Aorta (tissue), 5 donors: ENCODE data around the gene MEIS2. TPM values are rescaled to one million over a fixed set of nuclear protein-coding genes. Genes with fewer than 3 reads are reported as not detected.

ENCODE experiments used
- ATAC-seq: fragments of 200-7000 bp; cut with Tn5 transposase; one replicate; pipeline ENCODE4 v1.9.1; 2022; ENCODE audit warnings: moderate library complexity; ENCODE audit not compliant: low FRiP score
- DNase-seq, 2 donors: peaks; one replicate each; pipeline ENCODE4 v3.0.0-alpha.2; 2020
- H3K27ac ChIP-seq, 2 donors: one replicate each; pipeline ENCODE4 v1.5.1; 2013; ENCODE audit warnings: low read length in 2 of 2, mild to moderate bottlenecking in 2 of 2, moderate library complexity in 2 of 2, control low read depth in 1 of 2, inconsistent platforms in 1 of 2, low read depth in 1 of 2
- H3K27me3 ChIP-seq, 2 donors: one replicate each; pipeline ENCODE4 v1.6.1; 2013; ENCODE audit warnings: control low read depth in 1 of 2, low read length in 1 of 2, mild to moderate bottlenecking in 1 of 2, moderate library complexity in 1 of 2; ENCODE audit not compliant: insufficient read depth in 2 of 2, control insufficient read depth in 1 of 2
- H3K36me3 ChIP-seq, 2 donors: one replicate each; pipeline ENCODE4 v1.6.1; 2013; ENCODE audit warnings: control low read depth in 1 of 2, low read length in 1 of 2, mild to moderate bottlenecking in 1 of 2; ENCODE audit not compliant: insufficient read depth in 2 of 2, control insufficient read depth in 1 of 2
- H3K4me1 ChIP-seq, 2 donors: one replicate each; pipeline ENCODE4 v1.6.1; 2013; ENCODE audit warnings: low read length in 2 of 2, control low read depth in 1 of 2, mild to moderate bottlenecking in 1 of 2, moderate library complexity in 1 of 2; ENCODE audit not compliant: insufficient read depth in 2 of 2, control insufficient read depth in 1 of 2
- H3K4me3 ChIP-seq, 2 donors: one replicate each; pipeline ENCODE4 v1.5.1; 2013; ENCODE audit warnings: low read length in 2 of 2, control low read depth in 1 of 2, mild to moderate bottlenecking in 1 of 2
- H3K9me3 ChIP-seq: one replicate; pipeline ENCODE4 v1.6.1; 2013; ENCODE audit warnings: mild to moderate bottlenecking, low read length; ENCODE audit not compliant: control insufficient read depth
- WGBS, 2 donors: extraction: QIAGEN DNeasy Blood & Tissue Kit; methylation state at CpG; one replicate each; pipeline ENCODE4 v1.1.7; 2013; 5-methylcytosine and 5-hydroxymethylcytosine counted together
- intact Hi-C, 2 donors: fragments of 100-400 bp; cut with DNase I; formaldehyde crosslinking; loops; one replicate each; pipeline versions ENCODE4 v1.14.2 to v1.15.0; 2022
- polyA plus RNA-seq, 2 donors: library from polyadenylated mRNA; stranded (reverse); fragments of 200-250 nt; gene quantifications; one replicate each; pipeline ENCODE4 v1.2.3, GENCODE V29; 2013
- total RNA-seq, 2 donors: library from RNA; stranded (reverse); fragmentation: NEBNext Ultra II Directional; extraction: Animal tissue kit (Norgen Biotek cat#: 25700); gene quantifications; one replicate each; pipeline ENCODE4 v1.2.1, GENCODE V29; 2021
- donor health status: healthy with polysubstance abuse.
- donor health status: Bipolar disorder and iron deficiency.
- donor health status: DM: no; HTN: no; CAD: no.
- donor health status: DM: no; HTN: no; CAD: no.
- donor health status: DM: yes; HTN: yes; CAD: no.

Gene MEIS2
- total and polyA plus RNA-seq, 4 donors = 20.7 to 58.7 (median 25.9) TPM

GRCh38 chr15:37109168-37109871 lies 9.0 kb upstream of the MEIS2 start:
- WGBS, 2 donors = 90 to 94% methylated on average over 18 of the region's 18 CpGs
- Histone ChIP-seq H3K9me3 (no peaks in the 10 kb centered on the region), H3K27ac (no peak overlapping the region), H3K27me3 (no peaks in the 10 kb centered on the region), H3K36me3 (no peaks in the 10 kb centered on the region), H3K4me1 (no peaks in the 10 kb centered on the region), H3K4me3 (no peak overlapping the region)
- ATAC-seq (no peak), DNase-seq (no peak)
- intact Hi-C loops = loop anchor here in 1 of 2 donors (10.0 kb wide), 1 partner anchor 95 kb away; no protein-coding TSS in a partner anchor

DNA sequence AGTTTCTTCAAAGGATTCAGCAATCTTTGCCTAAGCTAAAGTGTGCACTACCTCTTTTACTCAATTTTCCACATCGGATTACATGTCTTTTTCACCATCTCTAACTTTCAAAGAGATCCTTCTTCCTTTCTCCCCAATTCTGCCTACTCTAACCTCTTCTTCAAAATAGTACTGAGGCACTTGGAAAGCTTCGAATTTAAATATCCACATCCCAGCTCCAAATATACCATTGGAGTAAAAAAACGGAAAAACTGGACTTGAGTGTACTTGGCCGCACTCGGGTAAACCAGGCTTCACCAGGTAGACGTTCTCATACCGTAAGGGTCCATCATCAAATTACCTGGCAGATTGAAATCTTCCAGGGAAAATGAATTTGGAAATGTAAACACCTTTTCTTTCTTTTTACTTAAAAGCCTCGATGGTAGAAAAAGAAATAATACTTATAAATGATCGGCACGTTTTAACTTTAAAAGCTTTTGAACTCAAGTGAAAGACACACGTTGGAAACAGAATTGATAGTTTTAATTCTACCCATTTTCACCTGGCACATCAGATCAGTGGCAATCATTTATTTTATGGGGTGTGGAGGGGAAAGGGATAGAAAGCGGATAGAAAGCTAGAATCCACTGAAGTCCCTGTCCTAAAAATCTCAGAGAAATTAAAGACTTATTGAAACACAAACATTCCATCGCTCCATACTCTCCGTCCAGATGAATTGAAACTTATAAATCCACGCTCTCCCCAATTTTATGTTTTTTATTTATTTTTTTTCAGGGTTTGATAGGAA lies 8.2 kb upstream of the MEIS2 start:
- intact Hi-C loops = loop anchor here in 1 of 2 donors (10.0 kb wide), 1 partner anchor 94 kb away; no protein-coding TSS in a partner anchor
- DNase-seq (no peak), ATAC-seq (no peak)
- H3K4me3 ChIP-seq = no peak overlapping the region
- no peaks in the 10 kb centered on the region for H3K4me1 ChIP-seq
- no peaks in the 10 kb centered on the region for H3K9me3 ChIP-seq
- H3K27me3 ChIP-seq = no peaks in the 10 kb centered on the region
- 94 to 95% methylated on average over 15 of the region's 15 CpGs for WGBS, 2 donors
- no peaks in the 10 kb centered on the region for H3K36me3 ChIP-seq
- no peak overlapping the region for H3K27ac ChIP-seq

DNA sequence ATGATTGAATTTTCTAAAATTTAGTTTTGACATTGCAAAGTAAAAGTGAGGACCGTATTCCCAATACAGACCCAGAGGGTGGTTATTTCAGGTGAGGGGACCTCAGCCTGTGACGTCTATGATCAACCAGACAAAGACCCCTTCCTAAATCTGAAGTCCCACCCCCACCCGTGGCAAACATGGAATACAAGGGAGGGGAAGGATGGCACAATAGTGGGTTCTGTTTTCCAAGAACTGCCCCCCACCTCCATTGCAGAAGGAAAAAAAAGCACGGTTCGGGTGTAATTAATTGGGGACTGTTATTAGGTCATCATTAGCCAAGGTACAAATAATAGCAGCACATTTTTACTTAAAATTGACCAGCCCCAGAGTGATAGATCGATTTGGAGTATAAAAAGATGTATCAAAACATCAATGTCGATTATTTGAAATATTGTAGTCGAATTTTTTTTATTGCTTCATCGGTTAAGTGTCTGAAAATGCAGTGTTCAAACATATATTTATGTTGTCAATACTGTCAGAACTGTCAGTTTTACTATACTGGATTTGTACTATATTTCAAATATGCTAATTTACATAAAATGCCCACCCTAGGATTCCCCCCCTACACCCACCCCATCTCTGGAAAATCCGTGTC lies 7.5 kb upstream of the MEIS2 start:
- WGBS, 2 donors = 92 to 95% methylated on average over 10 of the region's 10 CpGs
- no peaks in the 10 kb centered on the region for H3K4me1 ChIP-seq
- no peaks in the 10 kb centered on the region for H3K9me3 ChIP-seq
- no peak overlapping the region for H3K4me3 ChIP-seq
- no peaks in the 10 kb centered on the region for H3K27me3 ChIP-seq
- ATAC-seq = no peak
- H3K36me3 ChIP-seq = no peaks in the 10 kb centered on the region
- DNase-seq = no peak
- intact Hi-C loops = loop anchor here in 1 of 2 donors (10.0 kb wide), 1 partner anchor 93 kb away; no protein-coding TSS in a partner anchor
- H3K27ac ChIP-seq = no peak overlapping the region

DNA sequence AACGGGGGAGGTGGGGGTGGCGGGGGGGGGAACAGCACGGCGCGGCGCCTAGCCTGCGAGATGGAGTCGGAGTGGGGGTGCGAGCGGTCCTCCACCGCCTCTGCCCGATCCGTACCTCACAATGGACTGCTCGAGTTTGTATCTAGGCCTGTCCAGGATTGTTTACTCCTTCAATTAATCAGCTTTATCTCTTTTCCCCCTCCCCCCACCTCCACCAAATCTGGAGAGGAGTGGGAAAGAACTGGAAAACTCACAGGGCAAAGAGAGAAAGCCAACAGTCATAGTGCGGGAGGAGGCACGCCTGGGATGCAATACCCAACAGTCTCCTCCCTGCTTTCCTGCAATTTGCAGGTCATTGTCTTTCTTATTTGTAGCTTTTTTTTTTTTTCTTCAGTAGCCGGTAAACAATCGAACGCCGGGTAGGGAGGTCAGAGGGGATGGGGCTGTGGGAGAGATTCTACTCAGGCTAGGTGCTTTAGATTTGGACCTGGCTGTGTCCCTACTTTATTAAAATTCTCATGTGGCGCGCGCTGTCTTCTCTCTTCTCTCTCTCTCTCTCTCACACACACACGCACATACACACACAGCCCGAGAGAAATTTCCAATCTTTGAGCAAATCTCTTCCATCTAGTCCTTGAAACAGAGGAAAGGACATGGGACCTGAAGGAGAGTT lies 6.9 kb upstream of the MEIS2 start:
- Histone ChIP-seq H3K9me3 (no peaks in the 10 kb centered on the region), H3K27ac (no peak overlapping the region), H3K36me3 (no peaks in the 10 kb centered on the region), H3K4me1 (no peaks in the 10 kb centered on the region), H3K4me3 (no peak overlapping the region), H3K27me3 (no peaks in the 10 kb centered on the region)
- ATAC-seq (no peak), DNase-seq (no peak)
- 72 to 78% methylated on average over 25 of the region's 25 CpGs for WGBS, 2 donors
- intact Hi-C loops = loop anchor here in 1 of 2 donors (10.0 kb wide), 1 partner anchor 92 kb away; no protein-coding TSS in a partner anchor

GRCh38 chr15:37106490-37107001 lies 6.2 kb upstream of the MEIS2 start:
- H3K27me3 ChIP-seq = no peaks in the 10 kb centered on the region
- no peaks in the 10 kb centered on the region for H3K36me3 ChIP-seq
- DNase-seq = peak; percentile 53 to 73
- H3K27ac ChIP-seq = no peak overlapping the region
- no peaks in the 10 kb centered on the region for H3K4me1 ChIP-seq
- ATAC-seq = no peak
- WGBS, 2 donors = 28 to 31% methylated on average over 23 of the region's 23 CpGs
- peak overlapping the region in 1 of 2 donors; percentile 14 for H3K4me3 ChIP-seq
- intact Hi-C loops = loop anchor here in 1 of 2 donors (10.0 kb wide), 1 partner anchor 92 kb away; no protein-coding TSS in a partner anchor
- H3K9me3 ChIP-seq = no peaks in the 10 kb centered on the region

DNA sequence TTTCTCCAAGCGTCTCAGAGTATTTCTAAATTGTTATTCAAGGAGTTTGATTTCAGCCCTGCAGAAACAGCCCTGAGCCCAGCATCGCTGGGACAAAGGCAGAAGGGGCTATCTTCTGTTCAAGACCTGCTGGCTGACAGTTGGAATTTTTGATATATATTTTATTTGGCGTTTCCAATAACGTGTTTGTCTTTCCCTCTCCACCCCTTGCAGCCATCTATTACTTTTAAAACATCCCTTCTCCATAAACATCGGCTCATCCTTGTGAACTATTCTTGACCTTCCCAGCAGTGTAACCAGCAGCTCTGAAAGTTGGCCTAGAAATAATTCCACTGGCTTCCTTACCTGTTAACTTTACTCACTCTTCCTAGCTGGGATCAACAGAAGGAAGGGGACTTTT lies 5.5 kb upstream of the MEIS2 start:
- no peak for DNase-seq
- Histone ChIP-seq H3K4me3 (no peak overlapping the region), H3K36me3 (no peaks in the 10 kb centered on the region), H3K27ac (no peak overlapping the region), H3K4me1 (no peaks in the 10 kb centered on the region), H3K9me3 (no peaks in the 10 kb centered on the region), H3K27me3 (no peaks in the 10 kb centered on the region)
- ATAC-seq = no peak
- 88 to 89% methylated on average over 5 of the region's 5 CpGs for WGBS, 2 donors
- intact Hi-C loops = loop anchor here in 1 of 2 donors (10.0 kb wide), 1 partner anchor 91 kb away; no protein-coding TSS in a partner anchor

DNA sequence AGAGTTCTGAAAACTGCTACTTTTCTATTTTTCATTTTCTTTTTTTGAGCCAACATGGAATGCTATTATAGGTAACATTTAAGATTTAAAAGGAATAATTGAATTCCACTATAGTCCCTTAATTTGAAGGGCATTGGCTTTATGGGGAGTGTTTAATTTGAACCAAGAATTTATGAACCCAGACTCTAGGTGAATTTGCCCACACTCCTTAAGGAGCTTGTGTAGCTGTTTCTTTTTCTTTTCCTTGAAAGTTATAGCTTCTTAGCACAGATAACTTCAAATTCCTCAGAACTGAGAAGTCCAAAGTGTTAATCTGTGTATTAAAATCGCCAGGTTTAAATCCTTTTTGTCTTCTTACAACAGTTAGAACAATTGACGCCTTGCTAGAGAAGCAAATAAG lies 4.7 kb upstream of the MEIS2 start:
- Histone ChIP-seq H3K4me1 (no peaks in the 10 kb centered on the region), H3K36me3 (no peaks in the 10 kb centered on the region), H3K9me3 (no peaks in the 10 kb centered on the region), H3K4me3 (no peak overlapping the region), H3K27me3 (no peaks in the 10 kb centered on the region), H3K27ac (no peak overlapping the region)
- 71 to 74% methylated on average over 2 of the region's 2 CpGs for WGBS, 2 donors
- intact Hi-C loops = loop anchor here in 1 of 2 donors (10.0 kb wide), 1 partner anchor 90 kb away; no protein-coding TSS in a partner anchor
- no peak for ATAC-seq
- no peak for DNase-seq

- Histone ChIP-seq H3K9me3 (no peaks in the 10 kb centered on the region), H3K36me3 (no peaks in the 10 kb centered on the region), H3K4me3 (no peak overlapping the region), H3K27ac (no peak overlapping the region), H3K27me3 (no peaks in the 10 kb centered on the region), H3K4me1 (no peaks in the 10 kb centered on the region)
- 91 to 94% methylated on average over 12 of the region's 12 CpGs for WGBS, 2 donors
- intact Hi-C loops = loop anchor here (5.0 to 10.0 kb wide), 2 partner anchors 90 to 217 kb away; no protein-coding TSS in a partner anchor
- no peak for ATAC-seq
- DNase-seq = no peak
Measured at GRCh38 chr15:37104424-37104981, 4.2 kb upstream of the MEIS2 start.
